ENCODE data around the gene ZNF496.

Gene ZNF496

GRCh38 chr1:247338723-247339275, 7.1 kb upstream of the ZNF496 start:
- Histone ChIP-seq H3K4me3 (ENCODE audit: low read depth, low read length) (no peak overlapping the region), H3K27me3 (replicated peaks) (no peaks in the 10 kb centered on the region), H3K36me3 (replicated peaks) (peaks cover 2% of the 10 kb centered on the region), H3K27ac (no peak overlapping the region)
- in situ Hi-C loops (cut with HindIII; ENCODE audit: low pct_ligation_motif_present, low sequenced_read_pairs) = no loop called here
- no peak for DNase-seq
- no peak for TF ChIP-seq CTCF (IDR thresholded peaks at IDR 0.05; ENCODE audit: low read depth, low read length, missing control alignments)

- no peak for DNase-seq
- in situ Hi-C loops (cut with HindIII; ENCODE audit: low pct_ligation_motif_present, low sequenced_read_pairs) = no loop called here
Observed at GRCh38 chr1:247337961-247338360, 6.3 kb upstream of the ZNF496 start.

GRCh38 chr1:247337250-247337746, 5.6 kb upstream of the ZNF496 start:
- no peak for DNase-seq
- no peak for TF ChIP-seq CTCF (IDR thresholded peaks at IDR 0.05; ENCODE audit: low read depth, low read length, missing control alignments)
- in situ Hi-C loops (cut with HindIII; ENCODE audit: low pct_ligation_motif_present, low sequenced_read_pairs) = no loop called here

More at GRCh38 chr1:247337961-247338360, 6.3 kb upstream of the ZNF496 start:
- no peak for TF ChIP-seq CTCF (IDR thresholded peaks at IDR 0.05; ENCODE audit: low read depth, low read length, missing control alignments)
- Histone ChIP-seq H3K4me3 (ENCODE audit: low read depth, low read length) (no peak overlapping the region), H3K36me3 (replicated peaks) (peaks cover 2% of the 10 kb centered on the region), H3K27me3 (replicated peaks) (no peaks in the 10 kb centered on the region), H3K27ac (no peak overlapping the region)

GRCh38 chr1:247336390-247336789, 4.7 kb upstream of the ZNF496 start:
- in situ Hi-C loops (cut with HindIII; ENCODE audit: low pct_ligation_motif_present, low sequenced_read_pairs) = no loop called here
- H3K4me3 ChIP-seq (ENCODE audit: low read depth, low read length) = no peak overlapping the region
- H3K36me3 ChIP-seq (replicated peaks) = peaks cover 2% of the 10 kb centered on the region
- no peak for DNase-seq
- H3K27ac ChIP-seq = no peak overlapping the region
- no peak for TF ChIP-seq CTCF (IDR thresholded peaks at IDR 0.05; ENCODE audit: low read depth, low read length, missing control alignments)
- no peaks in the 10 kb centered on the region for H3K27me3 ChIP-seq (replicated peaks)

More at GRCh38 chr1:247337250-247337746, 5.6 kb upstream of the ZNF496 start:
- H3K27ac ChIP-seq = no peak overlapping the region
- H3K36me3 ChIP-seq (replicated peaks) = peaks cover 2% of the 10 kb centered on the region
- no peaks in the 10 kb centered on the region for H3K27me3 ChIP-seq (replicated peaks)
- no peak overlapping the region for H3K4me3 ChIP-seq (ENCODE audit: low read depth, low read length)

- in situ Hi-C loops (cut with HindIII; ENCODE audit: low pct_ligation_motif_present, low sequenced_read_pairs) = no loop called here
- TF ChIP-seq CTCF (IDR thresholded peaks at IDR 0.05; ENCODE audit: low read depth, low read length, missing control alignments) = no peak
- no peak for DNase-seq
- Histone ChIP-seq H3K27me3 (replicated peaks) (no peaks in the 10 kb centered on the region), H3K4me3 (ENCODE audit: low read depth, low read length) (no peak overlapping the region), H3K36me3 (replicated peaks) (peaks cover 2% of the 10 kb centered on the region), H3K27ac (no peak overlapping the region)
Observed at GRCh38 chr1:247335882-247336281, 4.2 kb upstream of the ZNF496 start.

Data from brain microvascular endothelial cell (primary cell).